GM12801 (cell line): Measurements from ENCODE around the gene KCNMA1.

Experiments
- TF ChIP-seq, protein P1 (sequence below): IDR thresholded peaks from one replicate; pipeline ENCODE4 v1.5.1; 2011; ENCODE audit warnings: control low read depth; ENCODE audit not compliant: insufficient read length; ENCODE audit errors: extremely low read depth

The KCNMA1 gene

DNA sequence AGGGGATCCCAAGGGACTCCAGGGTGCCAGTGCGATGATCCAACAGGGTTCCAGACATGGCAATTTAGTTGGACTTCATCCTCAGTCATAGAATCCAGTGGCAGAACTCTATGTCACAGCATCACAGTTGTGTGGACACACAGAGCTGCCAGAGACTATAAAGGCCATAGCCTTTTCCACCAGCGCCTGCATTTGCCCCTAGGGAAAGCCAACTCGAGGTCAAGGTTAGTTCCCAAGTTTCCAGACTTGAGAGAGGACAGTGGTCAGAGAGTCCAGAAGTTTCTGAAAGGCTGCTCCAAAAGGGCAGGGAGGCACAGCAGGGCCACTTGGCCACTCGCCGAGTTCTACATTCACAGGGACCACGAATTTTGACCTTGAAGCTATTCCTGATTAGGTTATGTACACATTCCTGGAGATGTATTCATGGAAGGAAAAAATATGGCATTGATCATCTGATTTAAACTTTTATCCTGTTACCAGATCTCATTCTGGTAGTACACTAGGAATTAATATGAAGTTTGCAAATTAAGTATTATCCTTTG lies 170.1 kb downstream of the KCNMA1 start:
- TF ChIP-seq, protein P1, sequence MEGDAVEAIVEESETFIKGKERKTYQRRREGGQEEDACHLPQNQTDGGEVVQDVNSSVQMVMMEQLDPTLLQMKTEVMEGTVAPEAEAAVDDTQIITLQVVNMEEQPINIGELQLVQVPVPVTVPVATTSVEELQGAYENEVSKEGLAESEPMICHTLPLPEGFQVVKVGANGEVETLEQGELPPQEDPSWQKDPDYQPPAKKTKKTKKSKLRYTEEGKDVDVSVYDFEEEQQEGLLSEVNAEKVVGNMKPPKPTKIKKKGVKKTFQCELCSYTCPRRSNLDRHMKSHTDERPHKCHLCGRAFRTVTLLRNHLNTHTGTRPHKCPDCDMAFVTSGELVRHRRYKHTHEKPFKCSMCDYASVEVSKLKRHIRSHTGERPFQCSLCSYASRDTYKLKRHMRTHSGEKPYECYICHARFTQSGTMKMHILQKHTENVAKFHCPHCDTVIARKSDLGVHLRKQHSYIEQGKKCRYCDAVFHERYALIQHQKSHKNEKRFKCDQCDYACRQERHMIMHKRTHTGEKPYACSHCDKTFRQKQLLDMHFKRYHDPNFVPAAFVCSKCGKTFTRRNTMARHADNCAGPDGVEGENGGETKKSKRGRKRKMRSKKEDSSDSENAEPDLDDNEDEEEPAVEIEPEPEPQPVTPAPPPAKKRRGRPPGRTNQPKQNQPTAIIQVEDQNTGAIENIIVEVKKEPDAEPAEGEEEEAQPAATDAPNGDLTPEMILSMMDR: no peak

DNA sequence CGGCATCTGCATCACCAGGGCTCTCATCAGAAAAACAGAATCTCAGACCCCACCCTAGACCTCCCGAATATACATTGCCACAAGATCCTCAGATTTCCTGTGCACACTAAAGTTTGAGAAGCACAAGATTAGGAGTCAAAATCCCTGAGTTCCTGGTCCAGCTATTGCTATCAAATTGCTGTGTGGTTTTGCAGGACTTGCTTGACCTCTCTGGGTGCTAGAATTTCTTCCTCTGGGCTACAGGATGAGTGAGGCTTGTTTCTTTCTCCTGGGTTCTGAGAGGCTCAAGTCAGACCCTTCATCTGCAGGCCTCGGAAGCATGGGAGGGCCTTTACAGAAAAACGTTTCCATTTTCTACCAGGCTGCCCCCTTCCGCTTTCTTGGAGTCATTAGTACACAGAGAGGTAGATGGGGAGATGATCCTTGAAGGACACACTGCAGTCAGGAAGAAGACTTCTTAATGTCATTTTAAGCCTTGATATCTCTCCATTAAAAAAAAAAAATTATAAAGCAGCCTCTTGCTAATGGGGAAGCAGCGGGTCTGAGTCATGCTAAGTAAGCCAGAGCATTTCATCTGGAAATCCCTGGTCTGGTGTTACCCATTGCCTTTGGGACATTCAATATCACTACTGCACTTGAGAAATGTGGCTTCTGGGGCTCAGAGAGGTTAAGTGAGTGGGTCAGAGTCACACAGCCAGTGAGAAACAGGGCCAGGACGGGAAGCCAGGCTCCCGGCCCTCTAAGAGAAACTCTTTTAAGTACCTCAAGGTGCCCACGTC lies 173.5 kb downstream of the KCNMA1 start:
- TF ChIP-seq, protein P1: no peak

DNA sequence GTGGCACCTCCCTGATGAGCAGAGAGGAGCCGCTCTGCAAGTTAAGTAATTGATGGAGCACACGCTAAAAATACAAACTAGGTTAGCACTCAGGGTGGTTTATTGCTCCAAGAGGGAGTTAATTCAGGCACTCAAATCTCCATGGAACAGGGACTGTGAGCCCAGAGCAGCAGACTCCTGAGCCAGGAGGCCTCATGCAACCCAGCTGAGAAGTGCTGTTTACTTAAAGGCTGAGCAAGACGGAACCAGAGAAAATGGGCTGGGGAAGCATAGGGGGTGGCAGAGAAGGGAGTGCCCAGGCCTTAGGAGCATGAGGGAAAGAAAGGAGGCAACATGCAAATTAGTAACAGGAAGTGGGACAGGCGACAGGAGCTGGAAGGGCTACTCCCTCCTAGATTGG lies 174.1 kb downstream of the KCNMA1 start:
- TF ChIP-seq, protein P1: no peak

DNA sequence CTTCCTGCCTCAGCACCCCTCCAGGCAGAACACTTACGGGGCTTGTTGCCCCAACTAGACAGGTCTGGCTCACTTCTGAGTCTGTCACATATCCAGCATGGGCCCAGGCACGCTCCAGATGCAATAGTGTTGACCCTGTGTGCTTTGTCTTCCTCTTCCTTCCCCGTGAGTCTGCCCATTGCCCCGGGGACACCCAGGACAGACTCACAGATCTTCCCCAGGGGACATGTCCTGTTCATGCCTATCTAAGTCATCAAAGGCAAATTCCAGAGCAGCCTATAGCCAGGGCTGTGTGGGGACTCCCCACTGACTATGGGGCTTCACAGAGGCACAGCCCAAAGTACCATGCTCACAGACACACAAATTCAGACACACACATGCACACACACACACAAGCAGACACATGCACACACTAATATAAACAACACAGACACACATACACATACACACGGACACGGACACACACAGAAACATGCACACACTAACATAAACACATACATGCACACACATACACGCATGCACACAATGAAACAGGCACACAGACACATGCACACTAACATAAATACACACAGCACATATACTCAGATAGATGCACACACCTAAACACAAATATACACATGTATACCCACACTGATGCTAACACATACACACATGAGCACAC lies 175.8 kb downstream of the KCNMA1 start:
- TF ChIP-seq, protein P1: no peak

DNA sequence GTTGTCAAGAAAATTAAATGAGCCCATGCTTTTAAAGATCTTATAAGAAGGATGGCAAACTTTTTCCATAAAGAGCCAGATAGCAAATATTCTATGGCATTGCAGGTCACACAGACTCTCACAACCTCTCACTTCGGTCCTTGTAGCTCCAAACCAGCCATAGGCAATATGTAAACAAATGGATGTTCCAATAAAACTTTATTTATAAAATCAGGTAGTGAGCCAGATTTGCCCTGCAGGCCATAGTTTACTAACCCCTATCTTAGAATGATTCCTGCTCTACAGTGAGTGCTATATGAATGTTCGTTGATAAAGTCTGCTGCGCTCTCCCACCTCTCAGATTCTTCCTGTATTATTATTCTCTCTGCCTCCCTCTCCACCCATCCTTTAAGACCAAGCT lies 177.7 kb downstream of the KCNMA1 start:
- TF ChIP-seq, protein P1: no peak

DNA sequence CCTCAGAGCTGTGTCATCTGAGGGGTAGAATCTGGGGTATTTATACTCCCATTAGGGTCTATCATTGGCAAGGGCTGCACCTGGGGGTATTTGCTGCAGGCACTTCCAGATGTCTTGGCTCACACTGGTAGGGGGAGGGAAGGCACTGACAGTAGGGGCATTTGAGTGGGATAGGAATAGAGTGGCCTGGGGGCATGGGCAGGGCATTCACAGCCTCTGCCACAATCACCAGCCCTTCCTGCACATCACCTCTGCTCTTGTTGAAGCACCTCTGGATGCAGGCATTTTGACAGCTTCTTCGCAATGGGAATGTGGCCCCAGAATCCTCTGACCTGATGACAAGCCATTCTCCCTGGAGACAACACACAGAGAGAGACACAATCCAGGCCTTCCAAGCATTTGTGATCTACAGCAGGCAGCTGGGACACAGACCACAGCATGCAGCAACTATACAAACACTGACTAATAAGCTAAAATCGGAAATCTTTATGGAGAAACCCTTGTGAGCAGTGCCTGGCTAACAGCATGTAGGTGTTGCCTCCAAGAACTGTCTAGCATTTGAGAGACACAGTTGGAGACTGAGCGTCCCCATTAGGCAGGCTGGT lies 178.5 kb downstream of the KCNMA1 start:
- TF ChIP-seq, protein P1: no peak

DNA sequence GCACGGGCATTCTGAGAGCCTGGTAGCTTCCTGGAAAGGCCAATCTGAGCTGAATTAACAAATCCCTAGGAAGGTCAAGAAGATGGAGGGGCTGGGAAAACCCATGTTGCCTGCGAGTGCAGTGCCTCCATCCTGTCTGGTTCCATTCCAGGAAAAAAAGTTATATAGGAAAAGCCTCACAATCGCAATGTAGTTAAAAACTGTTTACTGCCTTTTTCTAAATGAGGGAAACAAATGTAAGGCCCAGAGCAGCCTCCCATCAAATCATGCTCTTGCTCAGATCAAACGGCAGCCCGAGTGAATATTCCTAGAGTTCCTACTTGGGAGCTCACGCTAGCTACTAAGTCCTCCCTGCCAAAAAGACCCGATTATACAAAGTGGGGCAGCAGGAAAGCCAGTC lies 179.9 kb downstream of the KCNMA1 start:
- TF ChIP-seq, protein P1: no peak
